HG03045 (cell line): ENCODE measurements around the gene WDPCP.
"Not testable (repeated sequence)": the region's sequence is repeated elsewhere in the genome, so short reads cannot be mapped to it uniquely, and the experiment has no call there.

Source experiments
- ATAC-seq: cut with Tn5 transposase; IDR thresholded peaks from one replicate; pipeline ENCODE4 v1.9.1; 2021; ENCODE audit warnings: mild to moderate bottlenecking, moderate library complexity; ENCODE audit not compliant: unreplicated experiment

WDPCP gene

GRCh38 chr2:63124218-63124617, 464.1 kb downstream of the WDPCP start:
- ATAC-seq = peak; percentile 65

- no peak for ATAC-seq
Measured at GRCh38 chr2:63122921-63123320, 465.4 kb downstream of the WDPCP start.

GRCh38 chr2:63121055-63121834, 467.0 kb downstream of the WDPCP start:
- ATAC-seq = no peak

GRCh38 chr2:63118821-63119220, 469.5 kb downstream of the WDPCP start:
- no peak for ATAC-seq

- no peak for ATAC-seq
Measured at GRCh38 chr2:63104482-63104881, 483.8 kb downstream of the WDPCP start.

- ATAC-seq = no peak
Measured at GRCh38 chr2:63101954-63102353, 486.3 kb downstream of the WDPCP start.

GRCh38 chr2:63099032-63099431, 489.2 kb downstream of the WDPCP start:
- no peak for ATAC-seq

- ATAC-seq = no peak
Measured at GRCh38 chr2:63096491-63096890, 491.8 kb downstream of the WDPCP start.

GRCh38 chr2:63093502-63093901, 494.8 kb downstream of the WDPCP start:
- ATAC-seq = no peak

GRCh38 chr2:63092857-63093256, 495.4 kb downstream of the WDPCP start:
- ATAC-seq = no peak

GRCh38 chr2:63092401-63092800, 495.9 kb downstream of the WDPCP start:
- ATAC-seq = no peak

- ATAC-seq = no peak
Measured at GRCh38 chr2:63086687-63087086, 501.6 kb downstream of the WDPCP start.

- no peak for ATAC-seq
Measured at GRCh38 chr2:63081404-63081803, 506.9 kb downstream of the WDPCP start.

GRCh38 chr2:63078852-63079606, 509.2 kb downstream of the WDPCP start:
- ATAC-seq = no peak

- ATAC-seq = not testable (repeated sequence)
Measured at GRCh38 chr2:63074399-63074798, 513.9 kb downstream of the WDPCP start.

GRCh38 chr2:63073994-63074393, 514.3 kb downstream of the WDPCP start:
- ATAC-seq = no peak

- ATAC-seq = no peak
Measured at GRCh38 chr2:63071664-63072063, 516.6 kb downstream of the WDPCP start.
